VCaP (cell line): Measurements from ENCODE around the gene PNCK.

Experiments used
- H3K27ac ChIP-seq: fragments of 450-650 bp; 2 replicates; pipeline ENCODE4 v1.5.1; 2017
- CTCF ChIP-seq: fragments of 450-650 bp; conservative IDR thresholded peaks from 2 replicates; pipeline ENCODE4 v1.5.1; 2017; ENCODE audit warnings: mild to moderate bottlenecking, moderate library complexity

PNCK gene

DNA sequence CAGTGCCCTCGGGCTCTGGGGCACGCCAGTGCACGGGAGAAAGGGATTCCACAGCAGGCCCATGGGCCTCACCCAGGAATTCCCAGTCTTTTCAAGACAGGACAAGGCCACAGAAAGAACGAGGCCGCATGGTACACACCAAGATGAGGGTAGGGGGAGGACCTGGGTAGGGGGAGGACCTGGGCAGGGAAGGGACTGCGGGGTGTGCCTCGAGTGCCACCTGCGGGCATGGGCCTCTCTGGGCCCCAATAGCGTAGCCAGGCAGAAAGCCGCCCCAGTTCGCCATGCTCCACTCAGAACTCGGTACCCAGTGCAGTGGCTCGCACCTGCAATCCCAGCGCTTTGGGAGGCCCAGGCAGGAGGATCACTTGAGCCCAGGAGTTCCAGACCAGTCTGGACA lies 40.6 kb downstream of the PNCK start:
- TF ChIP-seq CTCF, result no peak

DNA sequence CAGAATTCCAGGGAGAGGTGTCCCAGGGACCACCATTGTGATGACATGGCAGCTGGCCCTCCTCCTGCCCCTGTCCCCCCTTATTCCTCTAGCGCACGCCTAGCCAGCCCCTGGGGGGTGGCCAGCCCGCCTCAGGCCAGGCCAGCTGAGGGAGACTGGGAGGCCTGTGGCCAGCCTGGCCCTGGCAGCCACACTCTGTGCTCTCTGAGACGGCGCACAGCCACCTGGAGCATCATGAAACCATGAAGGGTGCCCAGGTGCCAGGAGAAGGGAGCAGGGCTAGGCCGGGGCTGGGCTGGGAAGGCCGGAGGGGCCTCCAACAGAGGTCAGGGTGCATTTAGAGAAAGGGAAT lies 41.0 kb downstream of the PNCK start:
- H3K27ac ChIP-seq, result no peak overlapping the region
- no peak for TF ChIP-seq CTCF

More for the DNA sequence above, 40.6 kb downstream of the PNCK start:
- H3K27ac ChIP-seq, result no peak overlapping the region

DNA sequence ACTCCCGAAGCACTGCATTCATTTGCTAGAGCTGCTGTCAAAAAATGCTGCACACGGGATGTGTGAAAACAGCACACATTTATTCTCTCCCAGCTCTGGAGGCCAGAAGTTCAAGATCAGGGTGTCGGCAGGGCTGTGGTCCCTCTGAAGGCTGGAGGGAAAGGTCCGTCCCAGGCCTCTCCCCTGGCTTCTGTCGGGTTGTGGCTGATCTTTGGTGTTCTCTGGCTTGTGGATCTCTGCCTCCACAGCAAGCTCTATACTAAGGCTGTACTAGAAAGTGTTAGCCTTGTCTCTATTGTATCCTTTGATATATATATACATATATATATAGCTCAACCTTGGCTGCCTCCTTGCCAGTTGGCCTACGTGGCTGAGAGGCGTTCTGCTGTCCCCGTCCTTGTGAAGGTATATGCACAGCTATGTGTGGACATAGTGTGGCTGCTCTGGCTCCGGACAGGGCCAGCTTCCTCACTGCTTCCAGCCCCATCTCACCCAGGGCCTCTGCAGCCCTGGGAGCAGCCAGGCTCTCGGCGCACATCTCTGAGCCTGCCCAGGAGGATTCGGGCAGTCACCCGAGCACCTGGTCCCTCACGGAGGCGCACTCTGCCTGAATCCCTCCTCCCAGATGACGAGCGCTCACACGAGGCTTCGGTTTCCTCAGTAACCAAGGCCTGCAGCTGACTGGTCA lies 41.6 kb downstream of the PNCK start:
- TF ChIP-seq CTCF, result no peak
- no peak overlapping the region for H3K27ac ChIP-seq

DNA sequence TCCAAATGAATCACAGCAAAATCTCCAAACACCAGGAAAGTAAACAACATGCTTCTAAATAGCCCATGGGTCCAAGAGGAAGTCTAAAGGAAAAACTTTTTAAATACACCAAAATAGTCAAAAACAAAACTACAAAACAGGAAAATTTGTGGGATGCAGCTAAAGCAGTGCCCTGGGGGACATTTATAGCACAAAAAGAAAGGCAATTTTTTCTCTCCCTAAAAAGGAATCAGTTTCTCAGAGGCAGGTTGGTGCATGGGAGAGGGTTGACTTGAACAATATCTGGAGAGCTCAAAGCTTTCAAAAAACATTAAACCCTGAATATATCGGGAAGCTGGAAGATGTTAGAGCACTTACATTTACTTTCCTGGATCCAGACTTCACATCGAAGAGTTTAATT lies 42.3 kb downstream of the PNCK start:
- H3K27ac ChIP-seq, result no peak overlapping the region
- TF ChIP-seq CTCF, result no peak

DNA sequence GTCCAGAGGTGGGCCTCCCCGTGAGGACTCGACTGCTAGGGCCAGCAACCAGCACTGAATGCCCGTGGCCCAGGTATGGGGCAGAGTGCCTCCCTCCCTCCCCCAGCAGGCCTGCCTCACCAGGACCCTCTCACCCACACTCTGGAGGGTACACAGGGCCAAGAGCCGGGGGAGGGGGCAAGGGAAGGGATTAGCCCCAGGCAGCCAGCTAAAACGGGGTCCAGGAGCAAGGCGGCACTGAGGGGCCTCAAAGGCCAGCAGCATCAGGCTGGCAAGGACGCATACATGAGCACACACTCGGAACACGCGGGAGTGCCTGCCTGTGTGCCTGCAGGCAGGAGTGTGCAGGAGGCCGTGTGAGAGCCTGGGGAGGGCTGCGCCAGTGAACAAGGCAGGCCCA lies 44.9 kb downstream of the PNCK start:
- no peak for TF ChIP-seq CTCF
- H3K27ac ChIP-seq, result no peak overlapping the region

DNA sequence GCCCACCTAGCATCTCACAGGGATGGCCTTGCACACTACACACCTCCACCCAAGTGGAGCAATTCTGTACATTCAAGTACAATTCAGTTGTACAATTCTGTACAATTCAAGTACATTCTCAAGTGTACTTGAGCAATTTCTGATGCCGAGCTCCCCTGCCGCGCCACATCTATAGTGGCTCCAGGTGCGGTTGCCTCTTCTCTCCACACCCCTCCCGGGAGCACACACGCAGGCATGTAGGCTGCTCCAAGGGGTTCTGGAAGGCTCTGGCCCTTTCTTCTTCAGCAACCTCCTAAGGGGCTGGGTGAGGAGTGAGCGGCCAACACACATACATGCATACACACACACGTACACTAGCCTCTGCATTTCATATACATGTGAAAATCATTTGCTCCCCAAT lies 45.5 kb downstream of the PNCK start:
- H3K27ac ChIP-seq, result no peak overlapping the region
- no peak for TF ChIP-seq CTCF

- TF ChIP-seq CTCF, result no peak
- no peak overlapping the region for H3K27ac ChIP-seq
Observed at GRCh38 chrX:153627675-153628111, 45.9 kb downstream of the PNCK start.
